Urinary bladder (tissue), 4 donors: ENCODE data around the gene SCN1B. TPM values are rescaled to one million over a fixed set of nuclear protein-coding genes. Genes with fewer than 3 reads are reported as not detected.
"Not testable (repeated sequence)": the region's sequence is repeated elsewhere in the genome, so short reads cannot be mapped to it uniquely, and the experiment has no call there.

ENCODE experiments used
- DNase-seq: peaks from one replicate; pipeline ENCODE4 v3.0.0-alpha.2; 2015; ENCODE audit errors: extremely low spot score
- H3K27ac ChIP-seq: one replicate; pipeline ENCODE4 v1.5.1; 2013; ENCODE audit warnings: low read depth, mild to moderate bottlenecking, moderate library complexity
- H3K36me3 ChIP-seq: one replicate; pipeline ENCODE4 v1.6.1; 2013; ENCODE audit warnings: mild to moderate bottlenecking, moderate library complexity; ENCODE audit not compliant: insufficient read depth
- H3K4me1 ChIP-seq: one replicate; pipeline ENCODE4 v1.6.1; 2013; ENCODE audit warnings: mild to moderate bottlenecking, moderate library complexity; ENCODE audit not compliant: insufficient read depth
- H3K4me3 ChIP-seq: one replicate; pipeline ENCODE4 v1.5.1; 2013; ENCODE audit warnings: low read depth, low read length
- WGBS: extraction: QIAGEN DNeasy Blood & Tissue Kit; methylation state at CpG from one replicate; pipeline ENCODE4 v1.1.7; 2013; 5-methylcytosine and 5-hydroxymethylcytosine counted together
- polyA plus RNA-seq: library from polyadenylated mRNA; stranded (reverse); fragments of 200-250 nt; gene quantifications from one replicate; pipeline ENCODE4 v1.2.3, GENCODE V29; 2013
- total RNA-seq: library from RNA; depleted of rRNA; stranded (reverse); fragments of >200 nt; gene quantifications from one replicate; pipeline ENCODE4 v1.2.3, GENCODE V29; 2014
- donor health status: healthy with polysubstance abuse.
- donor health status: healthy.

SCN1B gene
- total and polyA plus RNA-seq, 2 donors: 1.6 to 15.1 TPM

DNA sequence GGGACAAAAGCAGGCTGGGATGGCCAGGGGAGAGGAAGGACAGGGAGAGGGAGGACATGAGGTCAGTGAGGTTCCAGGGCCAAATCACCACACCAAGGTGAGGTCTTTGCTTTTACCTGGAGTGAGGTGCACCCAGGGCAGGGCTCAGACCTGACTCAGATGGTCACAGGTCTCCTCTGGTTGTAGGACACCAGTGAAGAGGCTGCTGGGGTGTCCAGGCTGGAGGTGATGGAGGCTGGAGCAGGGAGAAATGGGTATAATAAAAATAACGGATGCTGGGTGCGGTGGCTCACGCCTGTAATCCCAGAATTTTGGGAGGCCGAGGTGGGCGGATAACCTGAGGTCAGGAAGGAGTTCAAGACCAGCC is 23.3 kb upstream of the SCN1B start:
- 97% methylated on average over 5 of the region's 5 CpGs for WGBS
- DNase-seq: no peak
- H3K36me3 ChIP-seq: peaks cover 5% of the 10 kb centered on the region
- H3K27ac ChIP-seq: no peak overlapping the region
- no peak overlapping the region for H3K4me3 ChIP-seq
- peaks cover 2% of the 10 kb centered on the region for H3K4me1 ChIP-seq

DNA sequence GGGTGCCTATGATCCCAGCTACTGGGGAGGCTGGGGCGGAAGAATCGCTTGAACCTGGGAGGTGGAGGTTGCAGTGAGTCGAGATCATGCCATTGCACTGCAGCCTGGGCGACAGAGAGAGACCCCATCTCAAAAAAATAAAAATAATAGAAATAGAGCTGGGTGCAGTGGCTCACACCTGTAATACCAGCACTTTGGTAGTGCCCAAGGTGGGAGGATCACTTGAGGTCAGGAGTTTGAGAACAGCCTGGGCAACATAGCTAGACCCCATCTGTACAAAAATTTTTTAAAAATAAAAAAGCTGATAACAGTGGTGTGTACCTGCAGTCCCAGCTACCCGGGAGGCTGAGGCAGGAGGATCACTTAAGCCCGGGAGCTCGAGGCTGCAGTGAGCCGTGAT is 22.8 kb upstream of the SCN1B start:
- not testable (repeated sequence) for H3K27ac ChIP-seq, H3K4me3 ChIP-seq, DNase-seq, H3K36me3 ChIP-seq, H3K4me1 ChIP-seq
- 97% methylated on average over 8 of the region's 8 CpGs for WGBS

DNA sequence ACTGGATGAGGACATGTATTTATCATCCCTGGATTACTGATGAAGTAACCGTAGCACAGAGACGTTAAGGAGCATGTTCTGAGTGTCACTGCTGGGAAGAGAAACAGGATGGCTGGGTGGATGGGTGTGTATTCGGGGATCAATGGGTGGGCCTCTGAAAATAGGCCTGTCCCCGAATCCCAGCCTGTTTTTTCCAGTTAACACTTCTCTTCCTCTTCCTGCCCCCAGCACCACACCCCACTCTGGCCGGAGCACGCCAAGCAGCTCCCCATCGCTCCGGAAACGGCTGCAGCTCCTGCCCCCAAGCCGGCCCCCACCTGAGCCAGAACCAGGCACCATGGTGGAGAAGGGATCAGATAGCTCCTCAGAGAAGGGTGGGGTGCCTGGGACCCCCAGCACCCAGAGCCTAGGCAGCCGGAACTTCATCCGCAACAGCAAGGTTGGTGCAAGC is 21.4 kb upstream of the SCN1B start:
- 81% methylated on average over 12 of the region's 12 CpGs for WGBS
- no peak for DNase-seq
- peaks cover 5% of the 10 kb centered on the region for H3K36me3 ChIP-seq
- no peak overlapping the region for H3K27ac ChIP-seq
- no peak overlapping the region for H3K4me3 ChIP-seq
- H3K4me1 ChIP-seq: peaks cover 2% of the 10 kb centered on the region

DNA sequence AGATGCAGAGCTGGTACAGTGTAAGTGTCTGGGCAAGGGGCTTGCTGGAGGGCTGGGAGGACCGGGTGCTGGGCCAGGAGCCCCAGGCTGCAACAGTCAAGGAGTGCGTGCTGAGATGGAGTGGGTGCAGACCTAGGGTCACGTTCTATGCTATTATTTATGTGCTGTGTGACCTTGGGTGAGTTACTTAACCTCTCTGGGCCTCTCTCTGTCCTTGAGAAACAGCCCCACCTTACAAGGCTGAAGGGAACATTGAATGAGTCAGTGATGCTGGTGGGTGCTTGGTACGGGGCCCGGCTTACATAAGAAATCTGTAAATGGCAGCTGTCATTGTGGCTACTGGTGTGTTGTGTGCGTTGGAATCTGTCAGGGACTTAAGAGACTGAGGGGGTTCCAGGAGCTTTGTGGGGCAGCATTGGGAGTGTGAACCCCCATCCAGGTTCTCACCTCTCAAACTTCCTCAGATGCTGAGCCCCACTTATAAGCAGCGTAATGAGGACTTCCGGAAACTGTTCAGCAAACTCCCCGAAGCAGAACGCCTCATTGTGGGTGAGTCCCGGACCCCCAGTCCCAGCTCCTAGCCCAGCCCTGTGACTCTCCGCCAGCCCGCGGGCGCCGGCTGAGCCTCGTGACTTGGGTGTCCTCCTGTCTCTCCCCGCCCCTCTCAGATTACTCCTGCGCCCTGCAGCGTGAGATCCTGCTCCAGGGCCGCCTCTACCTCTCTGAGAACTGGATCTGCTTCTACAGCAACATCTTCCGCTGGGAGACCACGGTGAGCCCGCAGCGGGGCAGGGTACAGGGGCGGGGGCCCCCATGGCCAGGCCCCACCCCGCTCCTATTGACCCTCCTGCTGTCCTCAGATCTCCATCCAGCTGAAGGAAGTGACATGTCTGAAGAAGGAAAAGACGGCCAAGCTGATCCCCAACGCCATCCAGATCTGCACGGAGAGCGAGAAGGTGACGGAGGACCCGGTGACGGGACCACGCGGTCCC is 20.6 kb upstream of the SCN1B start:
- Histone ChIP-seq H3K4me1 (peaks cover 2% of the 10 kb centered on the region), H3K36me3 (peaks cover 5% of the 10 kb centered on the region), H3K27ac (no peak overlapping the region), H3K4me3 (no peak overlapping the region)
- WGBS: 90% methylated on average over 36 of the region's 36 CpGs
- DNase-seq: no peak

DNA sequence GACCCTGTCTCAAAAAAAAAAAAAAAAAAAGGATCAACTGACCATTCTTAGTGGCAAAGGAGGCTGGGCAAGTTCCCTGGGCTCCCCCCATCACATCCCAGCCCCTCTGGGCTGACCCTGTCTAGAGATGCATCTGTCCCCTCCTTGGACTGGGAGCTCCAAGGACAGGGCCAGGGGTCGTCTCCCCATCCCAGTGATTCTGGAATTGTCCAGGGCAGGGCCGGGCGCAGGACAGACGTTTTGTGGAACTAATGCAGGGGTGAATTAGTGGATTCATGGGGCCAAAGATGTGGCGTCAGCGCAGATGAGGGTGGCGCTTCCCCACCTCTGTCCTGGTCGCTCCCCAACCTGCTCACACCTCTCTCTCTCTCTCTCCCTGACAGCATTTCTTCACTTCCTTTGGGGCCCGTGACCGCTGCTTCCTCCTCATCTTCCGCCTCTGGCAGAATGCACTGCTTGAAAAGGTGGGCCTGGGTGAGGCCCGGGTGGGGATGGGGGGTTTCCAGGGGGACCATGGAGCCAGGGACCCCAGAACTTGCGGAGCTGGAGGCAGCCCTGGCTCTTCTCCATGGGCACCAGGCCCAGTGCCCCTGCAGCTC is 19.1 kb upstream of the SCN1B start:
- no peaks in the 10 kb centered on the region for H3K4me1 ChIP-seq
- no peak for DNase-seq
- no peak overlapping the region for H3K4me3 ChIP-seq
- 82% methylated on average over 13 of the region's 13 CpGs for WGBS
- no peak overlapping the region for H3K27ac ChIP-seq
- peaks cover 5% of the 10 kb centered on the region for H3K36me3 ChIP-seq

DNA sequence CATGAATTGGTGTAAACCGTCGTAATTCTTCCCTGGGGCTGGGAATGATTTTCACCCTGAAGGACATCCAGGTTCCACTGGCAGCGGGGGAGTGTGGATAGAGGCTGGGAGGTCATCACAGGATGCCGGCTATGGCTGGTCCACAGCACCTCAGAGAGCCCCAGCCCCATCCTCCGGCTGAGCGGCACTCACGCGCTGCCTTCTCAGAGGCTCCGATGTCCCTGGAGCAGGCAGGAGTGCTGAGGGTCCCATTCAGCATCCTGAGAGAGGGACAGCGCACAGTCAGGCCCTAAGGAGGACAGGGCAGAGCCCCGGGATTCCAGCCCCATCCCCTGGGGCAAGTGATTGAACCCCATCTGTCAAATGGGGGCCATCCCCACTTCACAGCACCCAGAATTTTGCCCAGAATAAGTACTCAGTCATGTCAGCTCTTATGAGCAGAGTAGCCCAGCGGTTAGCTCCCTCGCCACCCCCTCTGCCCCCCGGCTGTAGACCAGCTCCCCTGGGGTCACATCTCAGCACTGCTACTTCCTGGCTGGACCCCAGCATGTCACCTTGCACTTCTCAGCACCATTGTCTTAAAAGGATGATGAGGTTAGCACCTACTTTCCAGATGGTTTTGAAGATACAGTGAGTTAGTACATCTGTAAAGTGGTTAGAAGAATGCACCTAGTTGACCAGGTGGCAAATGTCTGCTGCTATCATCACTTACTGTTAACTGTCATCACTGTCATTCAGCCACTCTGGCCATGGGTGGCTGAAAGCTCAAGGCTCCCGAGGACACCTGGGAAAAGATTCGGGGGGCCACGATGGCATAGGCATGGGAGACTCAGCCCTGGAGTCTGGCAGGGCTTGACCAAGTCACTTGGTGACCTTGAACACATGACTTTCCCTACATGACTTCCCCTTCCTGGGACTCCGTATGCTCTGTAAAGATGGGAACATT is 18.3 kb upstream of the SCN1B start:
- H3K36me3 ChIP-seq: peaks cover 5% of the 10 kb centered on the region

DNA sequence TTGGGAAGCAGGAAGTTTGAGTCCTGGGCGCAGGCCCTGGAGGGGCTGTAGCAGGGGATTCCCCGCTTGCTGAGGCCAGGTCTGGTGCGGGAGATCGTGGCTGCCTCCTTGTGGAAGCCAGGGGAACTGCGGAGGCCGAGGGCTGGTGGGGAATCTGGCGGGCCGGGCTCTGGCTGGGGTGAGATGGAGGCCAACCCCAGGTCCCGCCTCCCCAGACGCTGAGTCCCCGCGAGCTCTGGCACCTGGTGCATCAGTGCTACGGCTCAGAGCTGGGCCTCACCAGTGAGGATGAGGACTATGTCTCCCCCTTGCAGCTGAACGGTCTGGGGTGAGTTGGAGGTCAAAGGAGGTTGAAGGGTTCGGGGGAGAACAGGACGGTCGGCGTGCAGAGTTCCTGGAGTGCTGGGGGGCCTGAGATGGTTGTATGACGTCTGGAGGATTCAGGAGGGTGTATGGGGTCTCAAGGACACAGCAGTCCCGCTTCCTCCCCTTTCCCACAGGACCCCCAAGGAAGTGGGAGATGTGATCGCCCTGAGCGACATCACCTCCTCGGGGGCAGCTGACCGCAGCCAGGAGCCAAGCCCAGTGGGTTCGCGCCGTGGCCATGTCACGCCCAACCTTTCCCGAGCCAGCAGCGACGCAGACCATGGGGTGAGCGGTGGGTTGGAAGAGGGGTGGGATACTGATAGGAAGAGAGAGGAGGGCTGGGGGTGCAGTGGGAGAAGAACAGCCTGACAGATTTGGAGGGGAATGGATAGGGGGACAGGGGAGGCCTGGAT is 17.0 kb upstream of the SCN1B start:
- no peak for DNase-seq
- H3K4me1 ChIP-seq: no peaks in the 10 kb centered on the region
- H3K4me3 ChIP-seq: no peak overlapping the region
- peaks cover 5% of the 10 kb centered on the region for H3K36me3 ChIP-seq
- H3K27ac ChIP-seq: no peak overlapping the region
- WGBS: 49% methylated on average over 32 of the region's 32 CpGs

More for the DNA sequence above, 18.3 kb upstream of the SCN1B start:
- Histone ChIP-seq H3K4me3 (no peak overlapping the region), H3K27ac (no peak overlapping the region), H3K4me1 (no peaks in the 10 kb centered on the region)
- 84% methylated on average over 18 of the region's 18 CpGs for WGBS
- no peak for DNase-seq

DNA sequence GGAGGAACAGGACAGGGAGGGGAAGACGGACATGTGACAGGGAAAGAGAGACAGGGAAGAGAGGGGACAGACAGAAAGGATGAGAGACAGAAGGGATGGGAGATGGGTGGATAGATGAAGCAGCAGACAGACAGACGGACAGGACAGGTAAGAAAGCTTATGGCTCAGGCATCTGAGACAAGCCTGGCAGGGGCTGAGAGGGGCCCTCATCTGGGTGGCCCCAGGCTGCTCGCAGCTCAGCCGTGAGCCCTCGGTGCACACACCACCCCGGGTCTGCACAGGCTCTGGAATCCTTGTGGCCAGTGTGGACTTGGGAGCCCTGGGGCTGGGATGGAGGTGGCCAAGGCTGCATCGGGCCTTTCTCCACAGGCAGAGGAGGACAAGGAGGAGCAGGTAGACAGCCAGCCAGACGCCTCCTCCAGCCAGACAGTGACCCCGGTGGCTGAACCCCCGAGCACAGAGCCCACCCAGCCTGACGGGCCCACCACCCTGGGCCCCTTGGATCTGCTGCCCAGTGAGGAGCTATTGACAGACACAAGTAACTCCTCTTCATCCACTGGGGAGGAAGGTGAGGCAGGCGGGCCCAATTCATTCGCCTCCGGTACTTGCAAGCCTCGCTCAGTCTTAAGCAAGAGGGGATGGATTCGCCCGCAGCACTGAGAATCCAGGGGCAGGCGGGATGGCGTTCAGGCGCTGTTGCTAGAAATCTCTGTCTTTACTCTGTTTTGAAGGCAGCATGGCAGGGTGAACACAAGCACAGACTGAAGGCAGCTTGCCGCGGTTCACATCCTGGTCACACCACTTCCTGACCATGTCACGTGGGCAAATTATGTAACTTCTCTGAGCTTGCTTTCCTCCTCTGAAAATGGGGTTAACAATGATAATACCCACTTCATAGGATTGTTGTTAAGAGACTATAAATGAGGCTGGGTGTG is 16.2 kb upstream of the SCN1B start:
- 86% methylated on average over 23 of the region's 23 CpGs for WGBS
- DNase-seq: no peak
- Histone ChIP-seq H3K4me3 (no peak overlapping the region), H3K4me1 (no peaks in the 10 kb centered on the region), H3K27ac (no peak overlapping the region), H3K36me3 (peaks cover 5% of the 10 kb centered on the region)

DNA sequence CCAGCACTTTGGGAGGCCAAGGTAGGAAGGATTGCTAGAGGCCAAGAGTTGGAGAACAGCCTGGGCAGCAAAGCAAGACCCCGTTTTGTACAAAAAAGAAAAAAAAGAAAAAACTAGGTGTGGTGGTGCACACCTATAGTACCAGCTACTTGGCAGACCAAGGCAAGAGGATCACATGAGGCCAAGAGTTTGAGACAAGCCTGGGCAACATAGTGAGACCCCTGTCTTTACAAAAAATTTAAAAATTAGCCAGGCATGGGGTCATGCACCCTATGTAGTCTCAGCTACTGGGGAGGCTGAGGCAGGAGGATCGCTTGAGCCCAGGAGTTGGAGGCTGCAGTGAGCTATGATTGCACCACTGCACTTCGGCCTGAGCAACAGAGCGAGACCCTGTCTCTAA is 15.5 kb upstream of the SCN1B start:
- not testable (repeated sequence) for H3K36me3 ChIP-seq, H3K4me1 ChIP-seq, H3K4me3 ChIP-seq, DNase-seq, H3K27ac ChIP-seq
- 91% methylated on average over 4 of the region's 4 CpGs for WGBS

DNA sequence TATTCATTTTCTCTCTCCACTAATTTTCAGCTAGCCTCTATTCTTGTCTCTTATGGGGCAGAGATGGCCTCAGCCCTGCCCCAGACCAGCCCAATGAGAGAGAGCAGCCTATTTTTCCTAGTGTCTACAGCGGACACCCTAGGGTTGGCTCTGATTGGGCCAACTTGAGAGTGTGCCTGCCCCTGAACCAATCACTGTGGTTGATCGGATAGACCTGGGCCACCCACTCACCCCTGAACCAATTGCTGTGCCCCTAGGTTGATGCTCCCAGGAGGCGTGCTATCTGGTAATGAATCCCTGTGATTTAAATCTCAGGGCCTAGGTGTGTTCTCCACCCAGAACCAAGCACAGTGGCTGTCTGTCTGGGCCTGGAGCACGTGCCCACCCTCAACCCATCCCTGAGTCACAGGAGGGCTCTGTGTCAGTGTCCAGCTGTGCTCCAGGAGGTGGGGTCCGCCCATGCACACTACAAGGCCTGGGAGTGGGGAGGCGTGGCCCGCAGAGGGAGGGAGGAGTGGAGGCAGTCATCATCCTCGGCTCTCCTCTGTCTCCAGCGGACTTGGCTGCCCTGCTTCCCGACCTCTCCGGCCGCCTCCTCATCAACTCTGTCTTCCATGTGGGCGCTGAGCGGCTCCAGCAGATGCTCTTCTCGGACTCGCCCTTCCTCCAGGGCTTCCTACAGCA is 14.9 kb upstream of the SCN1B start:
- Histone ChIP-seq H3K36me3 (peaks cover 7% of the 10 kb centered on the region), H3K27ac (no peak overlapping the region)
- WGBS: 70% methylated on average over 16 of the region's 16 CpGs

DNA sequence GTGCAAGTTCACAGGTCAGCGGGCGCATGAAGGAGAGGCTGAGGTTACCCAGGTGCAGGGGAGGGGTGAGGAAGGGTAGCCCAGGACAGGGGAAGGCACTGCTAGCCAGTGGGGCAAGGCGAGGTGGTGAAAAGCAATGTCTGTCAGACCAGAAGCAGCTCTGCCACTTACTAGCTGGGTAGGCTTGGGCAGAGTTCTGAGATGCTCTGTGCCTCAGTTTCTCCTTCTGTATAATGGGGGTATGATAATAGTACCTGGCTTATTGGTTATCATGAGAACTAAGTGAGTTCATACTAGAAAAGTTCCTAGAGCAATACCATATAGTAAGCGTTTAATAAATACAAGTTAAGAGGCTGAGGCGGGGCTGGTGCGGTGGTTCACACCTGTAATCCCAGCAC is 14.3 kb upstream of the SCN1B start:
- no peak overlapping the region for H3K27ac ChIP-seq
- WGBS: 91% methylated on average over 6 of the region's 6 CpGs
- no peak overlapping the region for H3K4me3 ChIP-seq
- no peak for DNase-seq
- peaks cover 7% of the 10 kb centered on the region for H3K36me3 ChIP-seq
- no peaks in the 10 kb centered on the region for H3K4me1 ChIP-seq

More for the DNA sequence above, 14.9 kb upstream of the SCN1B start:
- DNase-seq: no peak
- Histone ChIP-seq H3K4me3 (no peak overlapping the region), H3K4me1 (no peaks in the 10 kb centered on the region)
